ENCODE data around the gene DHRSX. TPM values are rescaled to one million over a fixed set of nuclear protein-coding genes. Genes with fewer than 3 reads are reported as not detected.

The DHRSX gene
- total and polyA plus RNA-seq, 10 of the 15 experiments (the other 5 are each of a cell fraction or from before 2014, with no cell fraction given): 1.7 to 39.5 (median 16.5) TPM

DNA sequence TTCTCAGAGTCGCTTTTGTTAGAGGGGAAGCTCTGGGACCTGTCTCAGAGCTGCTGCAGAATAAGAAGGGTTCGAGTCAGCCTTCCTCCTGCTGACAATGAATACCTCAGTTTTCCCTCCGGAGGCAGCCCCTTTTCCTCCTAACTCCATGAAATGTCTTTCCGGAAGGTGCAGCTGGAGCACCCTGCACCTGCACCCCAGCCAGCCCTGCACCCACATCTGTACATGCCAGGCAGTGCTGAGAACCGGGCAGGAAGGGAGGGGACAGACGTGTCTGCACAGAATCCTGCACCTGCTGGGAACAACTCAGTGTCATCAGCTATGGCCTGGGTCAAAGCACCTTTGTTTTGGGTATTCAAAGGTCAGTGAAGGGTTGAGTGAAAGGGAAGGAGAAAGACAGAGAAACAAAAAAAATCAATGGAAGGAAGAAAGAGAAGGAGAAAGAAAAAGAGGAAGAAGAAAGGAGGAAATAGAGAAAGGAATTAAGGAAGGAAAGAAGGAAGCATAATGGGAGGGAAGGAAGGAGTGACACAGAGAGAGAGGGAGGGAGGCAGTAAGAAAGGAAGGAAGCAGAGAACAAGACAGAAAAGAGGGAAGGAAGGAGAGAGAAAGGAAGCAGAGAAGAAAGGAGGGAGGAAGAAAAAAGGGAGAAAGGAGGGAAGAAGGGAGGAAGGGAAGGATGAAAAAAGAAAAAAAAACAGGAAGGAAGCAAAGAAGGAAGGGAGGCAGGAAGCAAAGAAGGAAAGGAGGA, 273.7 kb downstream of the DHRSX start:
- ChIA-PET POLR2A (no interaction called here), CTCF (no interaction called here), RAD21 (ENCODE audit: unreplicated experiment) (no interaction called here), SMC1A (ENCODE audit: uncharacterized antibody, unreplicated experiment) (no interaction called here)
- no peaks in the 10 kb centered on the region for H3K27me3 ChIP-seq (replicated peaks in 1 of 2; ENCODE audit: control insufficient read depth in 2 of 2, insufficient read depth in 2 of 2, low read length in 1 of 2)
- H3K9me3 ChIP-seq (replicated peaks; ENCODE audit: control insufficient read depth, insufficient read depth, low read length): peaks cover 8% of the 10 kb centered on the region; the same call in 2 of the 3 replicates
- no peak for FAIRE-seq
- no peak overlapping the region for H3K4me2 ChIP-seq (ENCODE audit: control insufficient read depth, insufficient read depth)
- H3K9ac ChIP-seq (ENCODE audit: control insufficient read depth, insufficient read depth, low read length): no peak overlapping the region
- no TSS peak for BruUV-seq (replicated peaks)
- H3K36me3 ChIP-seq (ENCODE audit: control insufficient read depth in 2 of 2, insufficient read depth in 2 of 2, low read length in 1 of 2): peaks cover 0 to 9% of the 10 kb centered on the region in 2 experiments; a peak in 1 of 4 replicates
- 78% methylated on average over 5 of the region's 6 CpGs for WGBS (ENCODE audit: insufficient coverage, insufficient replicate concordance, low lambda C conversion rate, missing lambda C conversion rate)
- H2AFZ ChIP-seq (ENCODE audit: control insufficient read depth, low read depth, low read length): no peak overlapping the region
- ATAC-seq: no peak
- H3K4me1 ChIP-seq (ENCODE audit: control insufficient read depth, insufficient read depth, low read length): no peaks in the 10 kb centered on the region; the same call in 1 of the 2 replicates
- intact Hi-C loops (cut with micrococcal nuclease; ENCODE audit: unreplicated experiment): no loop called here
- no peak for TF ChIP-seq NFIC (IDR thresholded peaks at IDR 0.05; ENCODE audit: low read depth, low read length)
- no peaks in the 10 kb centered on the region for H4K20me1 ChIP-seq (ENCODE audit: control insufficient read depth, insufficient read depth)
- in situ Hi-C loops (cut with MboI): no loop called here
- no peak for DNase-seq (ENCODE audit: low read depth, low spot score)
- H3K79me2 ChIP-seq (ENCODE audit: control insufficient read depth, insufficient read depth, low read length): no peaks in the 10 kb centered on the region
- no peak overlapping the region for H3K4me3 ChIP-seq
- H3K27ac ChIP-seq (ENCODE audit: control insufficient read depth, insufficient read depth): no peak overlapping the region

DNA sequence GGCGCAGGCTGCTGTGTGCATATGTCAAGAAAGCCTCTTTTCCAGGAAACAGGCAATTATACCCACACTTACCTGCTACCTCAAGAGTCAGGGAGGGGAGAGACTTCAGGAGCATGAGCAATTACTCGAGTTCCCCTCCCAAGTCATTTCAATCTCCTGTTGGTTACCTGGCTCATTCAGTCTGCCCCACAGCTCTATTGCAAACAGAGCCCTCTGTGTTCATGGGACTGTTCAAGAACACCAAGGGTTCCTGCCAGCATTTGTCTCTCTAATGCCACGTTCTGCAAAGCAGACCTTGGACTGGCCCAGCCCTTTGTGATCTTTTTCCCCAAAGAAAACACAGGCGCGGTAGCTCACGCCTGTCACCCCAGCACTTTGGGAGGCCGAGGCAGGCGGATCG, 274.6 kb downstream of the DHRSX start:
- SMC1A ChIA-PET (ENCODE audit: uncharacterized antibody, unreplicated experiment): no interaction called here
- in situ Hi-C loops (cut with MboI) (no loop called here), intact Hi-C loops (cut with micrococcal nuclease; ENCODE audit: unreplicated experiment) (no loop called here)
- no peaks in the 10 kb centered on the region; the same call in 1 of the 2 replicates for H3K4me1 ChIP-seq (ENCODE audit: control insufficient read depth, insufficient read depth, low read length)
- RAD21 ChIA-PET (ENCODE audit: unreplicated experiment): no interaction called here
- H2AFZ ChIP-seq (ENCODE audit: control insufficient read depth, low read depth, low read length): no peak overlapping the region
- H3K9me3 ChIP-seq (replicated peaks; ENCODE audit: control insufficient read depth, insufficient read depth, low read length): peaks cover 14% of the 10 kb centered on the region; the same call in 2 of the 3 replicates
- H3K27ac ChIP-seq (ENCODE audit: control insufficient read depth, insufficient read depth): no peak overlapping the region
- POLR2A ChIA-PET: no interaction called here
- no peaks in the 10 kb centered on the region for H3K27me3 ChIP-seq (replicated peaks in 1 of 2; ENCODE audit: control insufficient read depth in 2 of 2, insufficient read depth in 2 of 2, low read length in 1 of 2)
- no peak for ATAC-seq
- DNase-seq (ENCODE audit: low read depth, low spot score): no peak
- no peak for FAIRE-seq
- H3K36me3 ChIP-seq (ENCODE audit: control insufficient read depth in 2 of 2, insufficient read depth in 2 of 2, low read length in 1 of 2): peaks cover 0 to 9% of the 10 kb centered on the region in 2 experiments; a peak in 1 of 4 replicates
- 89% methylated on average over 9 of the region's 9 CpGs for WGBS (ENCODE audit: insufficient coverage, insufficient replicate concordance, low lambda C conversion rate, missing lambda C conversion rate)
- no TSS peak for BruUV-seq (replicated peaks)
- no peaks in the 10 kb centered on the region for H4K20me1 ChIP-seq (ENCODE audit: control insufficient read depth, insufficient read depth)
- H3K4me2 ChIP-seq (ENCODE audit: control insufficient read depth, insufficient read depth): no peak overlapping the region
- no peak overlapping the region for H3K9ac ChIP-seq (ENCODE audit: control insufficient read depth, insufficient read depth, low read length)
- H3K4me3 ChIP-seq: no peak overlapping the region
- no peak for TF ChIP-seq KLF5 (IDR thresholded peaks at IDR 0.05; ENCODE audit: partially characterized antibody)
- no peak for TF ChIP-seq BHLHE40 (IDR thresholded peaks at IDR 0.05; ENCODE audit: borderline replicate concordance in 1 of 2, low read depth in 2 of 2, low read length in 1 of 2)
- no peak for TF ChIP-seq TARDBP (IDR thresholded peaks at IDR 0.05; ENCODE audit: borderline replicate concordance)
- TF ChIP-seq GATAD2B (conservative IDR thresholded peaks at IDR 0.05; ENCODE audit: low read depth): no peak
- TF ChIP-seq DPF2 (IDR thresholded peaks at IDR 0.05): no peak
- TF ChIP-seq CBFB (IDR thresholded peaks at IDR 0.05; ENCODE audit: low read depth): no peak
- TF ChIP-seq KAT2A (conservative IDR thresholded peaks at IDR 0.05; ENCODE audit: control insufficient read depth, low read depth, low read length): no peak
- TF ChIP-seq MYC (IDR thresholded peaks at IDR 0.05; ENCODE audit: insufficient read depth, insufficient read length, insufficient replicate concordance, low read length, severe bottlenecking): no peak
- no peak for TF ChIP-seq CREB1 (IDR thresholded peaks at IDR 0.05; ENCODE audit: low read depth)
- TF ChIP-seq SUPT20H (IDR thresholded peaks at IDR 0.05; ENCODE audit: borderline replicate concordance, control insufficient read depth, low read depth, low read length): no peak
- TF ChIP-seq RUNX3 (IDR thresholded peaks at IDR 0.05; ENCODE audit: low read length): no peak
- TF ChIP-seq SMC3 (IDR thresholded peaks at IDR 0.05; ENCODE audit: borderline replicate concordance, low read length): no peak
- TF ChIP-seq, protein P1, sequence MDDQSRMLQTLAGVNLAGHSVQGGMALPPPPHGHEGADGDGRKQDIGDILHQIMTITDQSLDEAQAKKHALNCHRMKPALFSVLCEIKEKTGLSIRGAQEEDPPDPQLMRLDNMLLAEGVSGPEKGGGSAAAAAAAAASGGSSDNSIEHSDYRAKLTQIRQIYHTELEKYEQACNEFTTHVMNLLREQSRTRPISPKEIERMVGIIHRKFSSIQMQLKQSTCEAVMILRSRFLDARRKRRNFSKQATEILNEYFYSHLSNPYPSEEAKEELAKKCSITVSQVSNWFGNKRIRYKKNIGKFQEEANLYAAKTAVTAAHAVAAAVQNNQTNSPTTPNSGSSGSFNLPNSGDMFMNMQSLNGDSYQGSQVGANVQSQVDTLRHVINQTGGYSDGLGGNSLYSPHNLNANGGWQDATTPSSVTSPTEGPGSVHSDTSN (IDR thresholded peaks at IDR 0.05; ENCODE audit: insufficient replicate concordance, low read depth, low read length): no peak
- no peak for TF ChIP-seq POLR2A (IDR thresholded peaks at IDR 0.05; ENCODE audit: low read depth, low read length)
- no peaks in the 10 kb centered on the region for H3K79me2 ChIP-seq (ENCODE audit: control insufficient read depth, insufficient read depth, low read length)
- CTCF ChIA-PET: no interaction called here
